Bronchial epithelial cell (primary cell): Measurements from ENCODE around the gene RASA2. TPM values are rescaled to one million over a fixed set of nuclear protein-coding genes. Genes with fewer than 3 reads are reported as not detected.

Experiments
- DNase-seq: peaks from one replicate; pipeline ENCODE4 v3.0.0-alpha.2; 2010; ENCODE audit warnings: low read depth
- FAIRE-seq: peaks from 2 replicates; lab custom pipeline; 2011; peaks lifted over from hg19 to GRCh38; lab: Jason Lieb, UNC
- H3K27me3 ChIP-seq: 2 replicates; pipeline ENCODE4 v1.5.1; 2011; ENCODE audit warnings: low read length; ENCODE audit not compliant: control insufficient read depth, insufficient read depth
- H3K36me3 ChIP-seq: 2 replicates; pipeline ENCODE4 v1.5.1; 2011; ENCODE audit warnings: low read length; ENCODE audit not compliant: control insufficient read depth, insufficient read depth
- H3K4me3 ChIP-seq: 2 replicates; pipeline ENCODE4 v1.5.1; 2011; ENCODE audit warnings: mild to moderate bottlenecking, low read depth, low read length, control low read depth
- CTCF ChIP-seq: IDR thresholded peaks from 2 replicates; pipeline ENCODE4 v1.5.1; 2011; ENCODE audit warnings: mild to moderate bottlenecking, moderate library complexity, low read length, control low read depth, inconsistent platforms; ENCODE audit not compliant: insufficient read depth, severe bottlenecking
- total RNA-seq: library from RNA; depleted of rRNA; stranded (reverse); fragments of >200 nt; gene quantifications from 2 replicates; pipeline ENCODE4 v1.2.1, GENCODE V29; 2014

Gene RASA2
- total RNA-seq, 1 donor from 2014 or later, result 11.8 TPM

GRCh38 chr3:141659821-141660613, 173.2 kb downstream of the RASA2 start:
- Histone ChIP-seq H3K27me3 (peaks cover 14% of the 10 kb centered on the region), H3K36me3 (no peaks in the 10 kb centered on the region), H3K4me3 (peak overlapping the region; percentile 36)
- no peak for DNase-seq
- no peak for TF ChIP-seq CTCF
- no peak for FAIRE-seq

- no peaks in the 10 kb centered on the region for H3K36me3 ChIP-seq
- H3K27me3 ChIP-seq, result peaks cover 14% of the 10 kb centered on the region
- peak overlapping the region; percentile 36 for H3K4me3 ChIP-seq
- no peak for TF ChIP-seq CTCF
- no peak for DNase-seq
- FAIRE-seq, result no peak
Measured at GRCh38 chr3:141660614-141660947, 173.8 kb downstream of the RASA2 start.

GRCh38 chr3:141661229-141662196, 174.7 kb downstream of the RASA2 start:
- no peak for TF ChIP-seq CTCF
- Histone ChIP-seq H3K36me3 (no peaks in the 10 kb centered on the region), H3K27me3 (peaks cover 14% of the 10 kb centered on the region), H3K4me3 (no peak overlapping the region)
- FAIRE-seq (peak; percentile 77), DNase-seq (no peak)

GRCh38 chr3:141663993-141664392, 177.2 kb downstream of the RASA2 start:
- Histone ChIP-seq H3K36me3 (no peaks in the 10 kb centered on the region), H3K27me3 (peaks cover 8% of the 10 kb centered on the region), H3K4me3 (no peak overlapping the region)
- peak; percentile 32 for DNase-seq
- TF ChIP-seq CTCF, result no peak
- FAIRE-seq, result no peak

Other genes starting within 250 kb of the RASA2 start
- 59.0 and 61.2 TPM in 2 replicates for gene ZBTB38, start 118.5 kb upstream of the RASA2 start, total RNA-seq